ENCODE results near the gene RASSF7. TPM values are rescaled to one million over a fixed set of nuclear protein-coding genes. Genes with fewer than 3 reads are reported as not detected.

RASSF7 gene
- total and polyA plus RNA-seq, 8 donors = 16.7 to 330 (median 94.9) TPM

DNA sequence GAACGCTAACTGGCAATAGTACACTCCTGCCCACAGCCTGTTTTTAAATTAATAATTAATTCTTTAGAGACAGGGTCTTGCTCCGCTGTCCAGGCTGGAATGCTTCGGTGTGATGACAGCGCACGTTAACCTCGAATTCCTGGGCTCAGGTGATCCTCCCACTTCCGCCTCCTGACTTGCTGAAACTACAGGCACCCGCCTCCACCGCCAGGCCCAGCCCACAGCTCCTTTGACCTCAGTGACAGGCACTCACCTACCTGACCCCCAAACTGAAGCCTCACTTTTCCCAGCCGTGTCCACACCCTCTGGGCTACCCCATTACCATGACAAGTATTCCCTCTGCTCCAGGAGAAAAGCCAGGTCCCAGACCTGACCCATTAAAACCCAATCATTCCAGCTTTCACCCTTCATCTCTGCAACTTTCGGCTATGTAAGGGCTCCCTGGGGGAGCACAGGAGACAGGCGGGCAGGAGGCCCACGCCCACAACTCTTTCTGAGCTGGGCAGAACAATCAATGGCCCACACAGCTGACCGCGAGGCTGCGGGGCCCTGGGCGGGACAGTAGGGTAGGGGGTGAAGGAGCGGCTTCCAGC is 962 bp upstream of the RASSF7 start:
- 47 to 65% (median 52%) methylated on average over 18 of the region's 18 CpGs for WGBS, 5 donors
- Histone ChIP-seq H3K27ac (peak overlapping the region; percentile 86 to 95 (median 90)), H3K9me3 (no peaks in the 10 kb centered on the region), H3K27me3 (peaks cover 0 to 49% (median 26%) of the 10 kb centered on the region in 3 donors), H3K36me3 (peaks cover 0 to 16% (median 7%) of the 10 kb centered on the region in 4 donors), H3K4me1 (peaks cover 35 to 64% (median 58%) of the 10 kb centered on the region in 4 donors), H3K4me3 (peak overlapping the region; percentile 84 to 92 (median 90))
- TF ChIP-seq, protein P1, sequence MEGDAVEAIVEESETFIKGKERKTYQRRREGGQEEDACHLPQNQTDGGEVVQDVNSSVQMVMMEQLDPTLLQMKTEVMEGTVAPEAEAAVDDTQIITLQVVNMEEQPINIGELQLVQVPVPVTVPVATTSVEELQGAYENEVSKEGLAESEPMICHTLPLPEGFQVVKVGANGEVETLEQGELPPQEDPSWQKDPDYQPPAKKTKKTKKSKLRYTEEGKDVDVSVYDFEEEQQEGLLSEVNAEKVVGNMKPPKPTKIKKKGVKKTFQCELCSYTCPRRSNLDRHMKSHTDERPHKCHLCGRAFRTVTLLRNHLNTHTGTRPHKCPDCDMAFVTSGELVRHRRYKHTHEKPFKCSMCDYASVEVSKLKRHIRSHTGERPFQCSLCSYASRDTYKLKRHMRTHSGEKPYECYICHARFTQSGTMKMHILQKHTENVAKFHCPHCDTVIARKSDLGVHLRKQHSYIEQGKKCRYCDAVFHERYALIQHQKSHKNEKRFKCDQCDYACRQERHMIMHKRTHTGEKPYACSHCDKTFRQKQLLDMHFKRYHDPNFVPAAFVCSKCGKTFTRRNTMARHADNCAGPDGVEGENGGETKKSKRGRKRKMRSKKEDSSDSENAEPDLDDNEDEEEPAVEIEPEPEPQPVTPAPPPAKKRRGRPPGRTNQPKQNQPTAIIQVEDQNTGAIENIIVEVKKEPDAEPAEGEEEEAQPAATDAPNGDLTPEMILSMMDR (IDR thresholded peaks at IDR 0.05) = no peak
- TF ChIP-seq EP300 (IDR thresholded peaks at IDR 0.05) (no peak), POLR2A (IDR thresholded peaks at IDR 0.05) (no peak), POLR2AphosphoS5 (IDR thresholded peaks at IDR 0.05) (peak in 1 of 3 donors; percentile 39)
- intact Hi-C loops (cut with DNase I; ENCODE audit: low total_unique reads) = no loop called here
- DNase-seq = peak; percentile 61 to 72

DNA sequence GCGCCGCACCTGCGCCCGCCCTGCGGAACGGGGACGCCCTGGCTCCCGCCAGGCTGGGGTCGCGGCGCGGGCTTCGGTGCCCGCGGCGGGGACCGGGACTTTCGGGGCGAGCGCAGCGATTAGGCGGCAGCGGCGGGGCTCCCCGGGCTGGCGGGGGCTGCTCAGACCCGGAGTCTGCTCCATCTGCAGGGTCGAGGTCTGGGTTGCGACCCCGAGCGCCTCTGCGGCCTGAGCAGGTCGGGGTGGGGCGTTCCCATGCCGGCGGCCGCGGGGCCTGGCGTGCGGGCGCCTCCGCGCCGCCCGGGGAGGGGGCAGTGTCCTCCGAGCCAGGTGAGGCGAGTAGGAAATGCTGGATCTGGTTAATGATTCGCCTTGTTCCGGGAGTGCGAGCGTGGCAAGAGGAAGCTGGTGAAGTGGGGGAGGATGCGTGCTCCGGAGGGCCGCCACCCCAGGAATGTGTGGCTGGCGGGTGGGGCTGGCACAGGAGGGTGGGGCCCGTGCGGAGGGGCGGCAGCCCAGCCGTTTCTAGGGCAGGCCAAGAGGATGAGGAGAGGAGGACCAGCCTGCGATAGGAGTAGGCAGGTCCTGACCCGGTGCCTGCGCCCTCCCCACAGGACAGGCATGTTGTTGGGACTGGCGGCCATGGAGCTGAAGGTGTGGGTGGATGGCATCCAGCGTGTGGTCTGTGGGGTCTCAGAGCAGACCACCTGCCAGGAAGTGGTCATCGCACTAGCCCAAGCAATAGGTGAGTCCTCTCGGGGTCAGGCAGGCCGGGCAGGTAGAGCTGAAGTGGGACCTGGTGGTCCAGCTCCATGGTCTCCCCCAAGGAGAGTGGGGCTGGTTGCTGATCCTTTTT is 606 bp downstream of the RASSF7 start:
- peak overlapping the region; percentile 90 to 98 (median 91) for H3K27ac ChIP-seq
- intact Hi-C loops (cut with DNase I; ENCODE audit: low total_unique reads) = no loop called here
- peak; percentile 89 to 96 for DNase-seq

DNA sequence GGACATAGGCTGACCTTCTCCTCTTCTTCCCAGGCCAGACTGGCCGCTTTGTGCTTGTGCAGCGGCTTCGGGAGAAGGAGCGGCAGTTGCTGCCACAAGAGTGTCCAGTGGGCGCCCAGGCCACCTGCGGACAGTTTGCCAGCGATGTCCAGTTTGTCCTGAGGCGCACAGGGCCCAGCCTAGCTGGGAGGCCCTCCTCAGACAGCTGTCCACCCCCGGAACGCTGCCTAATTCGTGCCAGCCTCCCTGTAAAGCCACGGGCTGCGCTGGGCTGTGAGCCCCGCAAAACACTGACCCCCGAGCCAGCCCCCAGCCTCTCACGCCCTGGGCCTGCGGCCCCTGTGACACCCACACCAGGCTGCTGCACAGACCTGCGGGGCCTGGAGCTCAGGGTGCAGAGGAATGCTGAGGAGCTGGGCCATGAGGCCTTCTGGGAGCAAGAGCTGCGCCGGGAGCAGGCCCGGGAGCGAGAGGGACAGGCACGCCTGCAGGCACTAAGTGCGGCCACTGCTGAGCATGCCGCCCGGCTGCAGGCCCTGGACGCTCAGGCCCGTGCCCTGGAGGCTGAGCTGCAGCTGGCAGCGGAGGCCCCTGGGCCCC is 1.4 kb downstream of the RASSF7 start:
- peak overlapping the region; percentile 90 to 98 (median 91) for H3K27ac ChIP-seq
- H3K27me3 ChIP-seq = peaks cover 0 to 25% (median 4%) of the 10 kb centered on the region in 3 donors
- intact Hi-C loops (cut with DNase I; ENCODE audit: low total_unique reads) = no loop called here
- WGBS, 5 donors = 31 to 87% (median 72%) methylated on average over 6 to 29 of the region's 29 CpGs
- no peak for DNase-seq
- peaks cover 21 to 59% (median 52%) of the 10 kb centered on the region in 4 donors for H3K4me1 ChIP-seq
- TF ChIP-seq, protein P1 (IDR thresholded peaks at IDR 0.05) = no peak
- TF ChIP-seq EP300 (IDR thresholded peaks at IDR 0.05) (no peak), POLR2AphosphoS5 (IDR thresholded peaks at IDR 0.05) (no peak), POLR2A (IDR thresholded peaks at IDR 0.05) (no peak)
- H3K4me3 ChIP-seq = peak overlapping the region; percentile 84 to 92 (median 90)
- peaks cover 0 to 16% (median 7%) of the 10 kb centered on the region in 4 donors for H3K36me3 ChIP-seq
- no peaks in the 10 kb centered on the region for H3K9me3 ChIP-seq

More for the DNA sequence above, 606 bp downstream of the RASSF7 start:
- TF ChIP-seq, protein P1 (IDR thresholded peaks at IDR 0.05) = no peak
- TF ChIP-seq POLR2AphosphoS5 (IDR thresholded peaks at IDR 0.05) = peak in 2 of 3 donors; percentile 78 to 85
- H3K27me3 ChIP-seq = peaks cover 0 to 33% (median 12%) of the 10 kb centered on the region in 3 donors
- 4 to 19% (median 8%) methylated on average over 26 to 67 of the region's 67 CpGs for WGBS, 5 donors
- peaks cover 0 to 16% (median 7%) of the 10 kb centered on the region in 4 donors for H3K36me3 ChIP-seq
- peak overlapping the region; percentile 84 to 92 (median 90) for H3K4me3 ChIP-seq
- H3K4me1 ChIP-seq = peaks cover 21 to 52% (median 45%) of the 10 kb centered on the region in 4 donors
- H3K9me3 ChIP-seq = no peaks in the 10 kb centered on the region
